ENCODE data around the gene ZBTB7A.

The ZBTB7A gene

DNA sequence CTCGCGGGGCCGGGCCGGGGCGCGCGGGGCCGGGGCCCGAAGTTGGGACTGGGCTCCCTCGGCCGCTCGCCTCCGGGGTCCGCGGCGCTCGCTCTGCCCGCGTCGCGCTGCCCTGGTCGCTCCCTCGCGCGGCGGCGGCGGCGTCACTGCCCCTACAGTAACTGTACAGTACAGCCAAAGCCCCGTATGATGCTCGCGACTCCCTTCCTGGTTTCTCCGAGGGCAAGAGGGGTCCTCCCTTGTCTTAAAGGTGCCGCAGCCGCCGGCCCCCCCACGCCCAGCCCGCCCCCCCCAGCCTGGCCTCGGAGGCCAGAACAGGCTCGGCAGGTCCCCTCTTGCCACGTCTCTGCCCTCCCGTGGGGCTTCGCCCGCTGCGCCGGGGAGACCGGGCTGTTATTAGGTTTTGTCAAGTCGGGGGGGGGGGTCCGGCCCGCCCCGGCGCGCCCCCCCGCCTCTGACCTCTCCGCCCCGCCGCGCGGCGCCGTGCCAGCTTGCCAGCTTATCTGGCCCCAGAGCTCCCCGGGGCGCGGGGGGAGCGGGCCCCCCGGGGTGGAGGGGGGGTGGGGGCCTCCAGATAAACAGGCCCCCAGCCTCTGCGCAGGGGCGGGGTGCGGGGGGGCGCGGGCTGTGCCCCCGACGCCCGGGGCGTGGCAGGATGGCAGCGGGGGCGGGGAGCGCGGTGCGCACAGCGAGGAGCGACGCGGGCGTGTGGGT, at the start of gene ZBTB7A:
Gene ZBTB7A, minus strand, starts transcription at position 218 of the 714 bp plus-strand sequence. CDS start 11,667 bp downstream, outside the sequence.
- peak; percentile 70 for DNase-seq (ENCODE audit: low read depth)

GRCh38 chr19:4115818-4116385, 49.2 kb upstream of the ZBTB7A start:
- DNase-seq (ENCODE audit: low read depth) = no peak

DNA sequence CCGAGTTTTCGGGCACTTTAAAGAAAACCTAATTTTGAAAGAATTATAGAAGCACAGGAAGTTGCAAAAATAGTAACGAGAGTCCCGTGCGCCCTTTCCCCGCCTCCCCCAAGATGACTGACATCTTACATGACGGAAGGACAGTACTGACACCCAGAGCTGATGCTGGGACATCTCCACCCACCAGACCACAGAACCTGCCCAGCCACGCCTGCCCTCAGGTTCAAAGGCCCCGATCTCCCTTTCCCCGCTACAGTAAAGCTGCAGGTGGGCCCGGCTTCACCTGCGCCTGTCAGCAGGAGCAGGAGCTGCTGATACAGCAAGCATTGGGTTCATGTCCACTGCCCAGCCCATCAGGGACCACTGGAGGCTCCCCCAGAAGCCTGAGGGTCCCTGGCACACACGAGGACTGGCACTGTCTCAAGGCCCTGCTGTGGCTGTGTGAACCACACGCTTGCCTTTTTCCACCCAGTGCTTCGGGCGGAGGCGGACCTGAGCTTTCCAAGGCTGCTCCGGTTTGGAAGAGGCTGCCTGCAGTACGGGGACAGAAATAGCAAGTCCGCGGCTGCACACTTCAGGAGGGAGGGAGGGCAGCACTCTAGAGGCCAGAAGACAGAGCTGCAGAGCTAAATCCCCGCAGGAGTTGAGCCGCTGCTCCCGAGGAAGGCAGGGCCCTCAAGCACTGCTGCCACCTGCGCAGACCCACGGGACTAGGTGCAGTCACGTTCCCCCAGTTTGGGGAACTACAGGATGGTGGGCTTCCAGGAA, 48.5 kb upstream of the ZBTB7A start:
- peak; percentile 26 for DNase-seq (ENCODE audit: low read depth)

DNA sequence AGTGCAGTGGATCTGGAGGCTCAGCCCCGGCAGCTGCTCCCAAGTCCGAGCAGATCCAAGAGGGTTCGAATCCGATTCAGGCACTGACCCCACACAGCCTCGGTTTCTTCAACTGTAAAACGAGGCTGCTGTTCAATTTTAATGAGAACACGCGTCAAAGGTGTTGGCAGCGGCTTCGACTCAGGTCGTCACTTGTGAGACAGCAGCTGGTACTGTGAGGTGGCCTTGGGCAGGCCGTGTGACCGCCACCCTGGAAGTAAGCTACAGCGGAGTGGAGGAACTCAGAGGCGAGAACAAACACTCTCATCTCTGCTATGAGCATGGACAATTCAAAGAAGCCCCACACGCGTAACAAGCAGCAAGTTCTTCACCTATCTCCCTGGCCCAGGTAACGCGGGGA, 47.5 kb upstream of the ZBTB7A start:
- no peak for DNase-seq (ENCODE audit: low read depth)

DNA sequence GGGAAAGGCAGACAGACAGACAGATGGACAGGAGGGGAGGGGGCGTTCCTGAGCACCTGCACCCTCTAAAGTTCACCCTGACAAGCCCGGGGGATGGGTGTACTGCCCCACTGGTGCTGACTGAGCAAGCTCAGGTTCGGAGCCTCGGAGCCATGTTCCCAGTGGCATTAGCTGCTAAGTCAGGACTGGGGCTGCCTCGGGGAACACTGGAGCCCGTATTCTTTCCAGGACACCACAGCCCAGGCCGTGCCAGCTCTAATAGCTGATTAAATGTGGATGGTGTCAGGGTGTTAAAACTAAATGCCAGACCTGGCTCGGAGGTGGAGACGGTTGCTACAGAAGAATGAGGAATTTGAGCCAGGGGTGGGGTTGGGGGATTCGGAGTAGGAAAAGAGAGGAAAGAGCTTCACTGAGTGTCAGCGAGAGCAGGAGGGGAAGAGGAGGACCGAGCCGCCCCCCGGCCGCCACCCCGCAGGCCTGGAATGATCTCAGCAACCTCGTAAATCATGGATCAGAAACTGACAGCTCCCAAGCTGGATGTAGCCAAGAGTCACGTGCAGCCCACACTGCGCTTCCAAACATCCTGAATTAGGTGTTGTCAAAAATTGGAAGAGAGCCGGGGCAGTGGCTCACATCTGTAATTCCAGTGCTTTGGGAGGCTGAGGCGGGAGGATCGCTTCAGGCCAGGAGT, 46.8 kb upstream of the ZBTB7A start:
- DNase-seq (ENCODE audit: low read depth) = no peak

DNA sequence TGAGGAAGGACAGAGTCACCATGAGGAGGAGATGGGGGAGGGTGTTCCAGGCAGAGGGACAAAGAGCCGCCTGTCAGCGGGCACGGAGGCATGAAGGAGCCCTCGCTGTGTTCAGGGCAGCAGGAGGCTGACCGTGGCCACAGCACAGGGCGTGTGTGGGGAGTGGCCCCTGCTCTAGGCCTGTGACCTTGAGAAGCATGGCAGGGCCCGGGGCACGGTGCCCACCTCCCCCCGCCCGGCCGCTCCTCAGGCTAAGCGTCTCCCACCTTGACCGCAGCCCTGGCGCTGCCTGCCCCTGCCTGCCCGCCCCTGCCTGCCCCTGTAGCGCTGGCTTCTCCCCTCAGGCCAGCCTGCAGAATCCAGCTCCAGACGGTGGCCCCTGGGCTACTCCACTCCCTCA, 45.7 kb upstream of the ZBTB7A start:
- no peak for DNase-seq (ENCODE audit: low read depth)

DNA sequence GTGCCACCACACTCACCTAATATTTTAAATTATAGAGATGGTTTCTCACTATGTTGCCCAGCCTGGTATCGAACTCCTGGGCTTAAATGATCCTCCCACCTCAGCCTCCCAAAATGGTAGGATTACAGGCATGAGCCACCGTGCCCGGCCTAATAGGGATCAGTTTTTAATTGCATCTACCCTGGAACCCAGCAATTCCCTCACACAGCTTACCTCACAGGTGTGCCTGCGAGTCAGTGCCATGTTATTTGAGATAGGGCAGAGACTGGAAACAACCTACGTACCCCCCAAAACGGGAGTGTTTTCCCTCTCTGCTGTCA, 42.9 kb upstream of the ZBTB7A start:
- no peak for DNase-seq (ENCODE audit: low read depth)

- DNase-seq (ENCODE audit: low read depth) = peak; percentile 49
Observed at GRCh38 chr19:4108767-4109625, 42.3 kb upstream of the ZBTB7A start.

DNA sequence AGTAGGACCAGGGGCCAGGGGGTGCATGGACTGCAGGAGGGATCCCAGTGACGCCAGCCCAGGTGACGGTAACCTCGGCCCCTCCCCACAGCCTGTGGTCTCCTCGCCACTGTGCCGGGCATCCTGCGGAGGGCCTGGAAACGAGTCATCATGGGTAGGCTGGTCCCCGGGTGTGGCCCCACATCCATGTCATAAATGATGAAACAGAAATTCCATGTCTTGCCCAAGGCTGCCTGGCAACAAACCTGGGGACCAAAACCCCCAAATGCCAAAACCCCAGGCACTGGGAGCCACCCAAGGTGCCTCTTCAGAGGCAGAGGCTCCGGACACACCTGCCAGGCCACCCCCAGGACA, 36.4 kb upstream of the ZBTB7A start:
- no peak for DNase-seq (ENCODE audit: low read depth)

GRCh38 chr19:4102339-4103079, 35.8 kb upstream of the ZBTB7A start:
- no peak for DNase-seq (ENCODE audit: low read depth)

DNA sequence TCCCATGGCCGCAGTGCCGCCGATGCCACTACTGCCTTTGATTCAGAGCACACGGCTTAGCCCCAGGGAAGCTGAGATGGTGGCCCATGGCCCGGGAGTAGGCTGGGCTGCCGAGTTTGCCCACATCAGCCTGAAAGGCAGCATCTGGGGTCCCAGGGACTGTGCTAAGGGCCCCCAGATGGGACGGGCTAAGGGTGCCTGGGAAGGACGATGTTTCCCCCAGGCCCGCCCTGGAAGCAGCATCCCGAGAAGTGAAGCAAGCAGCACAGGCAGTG, 34.7 kb upstream of the ZBTB7A start:
- no peak for DNase-seq (ENCODE audit: low read depth)

DNA sequence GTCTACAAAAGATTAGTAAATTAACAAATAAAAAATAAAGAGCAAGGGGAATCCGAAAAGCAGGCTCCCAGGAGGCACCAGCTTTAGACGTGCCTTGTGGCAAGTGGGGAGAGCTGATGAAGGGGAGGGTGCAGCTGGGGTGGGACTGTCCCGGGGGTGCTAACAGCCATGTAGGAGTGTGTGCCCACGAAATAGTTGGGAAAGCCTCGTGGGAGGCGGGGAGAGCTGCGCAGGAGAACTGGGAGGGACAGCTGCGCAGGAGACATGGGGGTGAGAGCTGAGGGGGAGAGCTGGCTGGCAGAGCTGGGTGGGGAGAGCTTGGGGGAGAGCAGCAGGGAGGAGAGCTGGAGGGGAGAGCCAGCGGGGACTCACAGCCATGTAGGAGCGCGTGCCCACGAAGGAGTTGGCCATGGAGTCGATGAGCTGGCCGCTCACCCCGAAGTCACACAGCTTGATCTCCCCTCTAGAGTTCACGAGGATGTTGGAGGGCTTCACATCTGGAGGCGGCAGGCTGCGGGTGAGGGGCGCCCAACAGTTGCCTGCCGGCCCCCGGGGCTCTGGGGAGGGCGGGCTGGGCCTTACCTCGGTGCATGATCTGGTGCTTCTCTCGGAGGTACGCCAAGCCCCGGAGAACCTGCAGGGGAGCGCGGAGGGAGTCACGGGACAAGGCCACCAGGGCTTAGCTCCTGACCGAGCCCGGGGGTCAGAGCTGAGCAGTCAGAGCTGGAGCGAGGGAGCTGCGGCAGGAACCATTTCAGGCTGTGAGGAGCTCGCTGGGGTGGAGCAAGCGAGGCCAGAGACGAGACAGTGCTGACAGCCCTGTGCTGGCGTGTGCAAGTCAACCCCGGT, 34.2 kb upstream of the ZBTB7A start:
- DNase-seq (ENCODE audit: low read depth) = no peak

DNA sequence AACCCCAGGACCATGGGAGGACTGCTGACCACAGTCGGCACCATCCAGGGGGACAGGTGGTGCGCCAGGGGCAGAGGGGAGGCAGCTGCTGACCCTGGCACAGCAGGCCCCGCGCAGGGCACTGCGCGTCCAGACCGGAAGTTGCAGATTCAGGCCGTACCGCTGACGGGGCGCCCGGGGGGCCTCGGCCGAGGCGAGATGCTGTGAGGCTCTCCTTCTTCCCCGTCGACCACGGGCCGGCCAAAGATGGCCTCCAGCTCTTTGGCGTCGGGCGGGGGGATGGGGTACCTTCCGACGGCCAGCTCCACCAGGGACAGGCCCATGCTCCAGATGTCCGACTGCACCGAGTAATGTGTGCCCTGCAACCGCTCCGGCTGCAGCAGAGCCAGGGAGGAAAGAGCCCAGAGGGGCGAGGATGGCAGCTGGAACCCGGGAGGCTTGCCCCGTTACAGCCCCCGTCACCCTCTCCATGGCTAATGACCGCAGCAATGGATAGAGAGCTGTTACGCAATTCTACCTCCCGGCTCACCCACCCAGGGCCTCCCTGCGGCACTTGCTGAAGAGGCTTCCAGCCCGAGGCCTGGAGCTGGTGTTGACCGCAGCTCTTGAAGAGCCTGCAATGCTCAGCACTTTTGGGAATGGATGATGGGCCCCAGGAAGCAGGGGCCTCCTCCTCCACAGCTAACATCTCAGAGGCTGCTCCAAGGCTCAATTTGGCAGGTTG, 32.5 kb upstream of the ZBTB7A start:
- no peak for DNase-seq (ENCODE audit: low read depth)

GRCh38 chr19:4098493-4098892, 31.8 kb upstream of the ZBTB7A start:
- no peak for DNase-seq (ENCODE audit: low read depth)

DNA sequence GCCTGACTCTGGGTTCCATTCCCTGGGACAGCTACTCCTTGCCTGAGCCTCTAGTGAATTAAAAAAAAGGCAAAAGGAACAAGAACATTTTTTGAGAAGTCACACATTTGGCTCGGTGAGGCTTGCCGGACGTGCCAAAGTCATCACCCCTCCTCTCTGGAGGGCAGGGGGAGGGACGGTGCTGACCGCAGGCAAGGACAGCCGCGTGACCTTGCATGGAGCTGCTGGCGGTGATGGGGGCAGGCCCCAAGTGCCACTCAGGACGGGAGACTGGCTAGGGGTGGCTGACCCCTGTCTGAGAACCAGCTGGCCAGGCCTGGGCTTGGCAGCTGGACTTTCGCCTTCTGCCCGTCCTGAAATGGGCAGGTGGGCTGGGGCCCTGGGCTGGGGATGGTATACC, 30.8 kb upstream of the ZBTB7A start:
- no peak for DNase-seq (ENCODE audit: low read depth)

- DNase-seq (ENCODE audit: low read depth) = no peak
Observed at GRCh38 chr19:4096049-4096892, 29.6 kb upstream of the ZBTB7A start.

- no peak for DNase-seq (ENCODE audit: low read depth)
Observed at GRCh38 chr19:4095488-4095844, 28.8 kb upstream of the ZBTB7A start.

- DNase-seq (ENCODE audit: low read depth) = no peak
Observed at GRCh38 chr19:4094761-4095487, 28.2 kb upstream of the ZBTB7A start.
